Measurements from ENCODE around the gene GRIN3B. TPM values are rescaled to one million over a fixed set of nuclear protein-coding genes. Genes with fewer than 3 reads are reported as not detected.

Gene GRIN3B
- total and polyA plus RNA-seq, 9 of the 15 experiments (the other 6 are each of a cell fraction or from before 2014, with no cell fraction given), result 0.06 to 0.95 (median 0.19) TPM; not detected in 6

- TF ChIP-seq CHD2 (IDR thresholded peaks at IDR 0.05; ENCODE audit: low read depth, low read length) (no peak), SMAD2 (IDR thresholded peaks at IDR 0.05; ENCODE audit: low read depth, low read length) (no peak), BCOR (IDR thresholded peaks at IDR 0.05) (peak; percentile 62), MAFG (tag; conservative IDR thresholded peaks at IDR 0.05) (no peak), ZBTB1 (CRISPR knock-in tag; IDR thresholded peaks at IDR 0.05; ENCODE audit: borderline replicate concordance, low read depth) (no peak)
Observed at GRCh38 chr19:960601-960938, 39.6 kb upstream of the GRIN3B start (continued).

GRCh38 chr19:961866-962620 is 38.2 kb upstream of the GRIN3B start:
- DNase-seq (ENCODE audit: extremely low read depth in 1 of 4, low spot score in 3 of 4), result peak; percentile 87 to 97 (median 92)
- H4K20me1 ChIP-seq (replicated peaks; ENCODE audit: control insufficient read depth, insufficient read depth, low read length), result no peaks in the 10 kb centered on the region
- in situ Hi-C loops (cut with MboI), result no loop called here
- H3K36me3 ChIP-seq (ENCODE audit: control insufficient read depth, insufficient read depth, low read length), result peaks cover 69% of the 10 kb centered on the region; the same call in 2 of the 3 replicates
- H2AFZ ChIP-seq (ENCODE audit: low read depth, low read length), result no peak overlapping the region
- ATAC-seq, result peak; percentile 87
- intact Hi-C loops (cut with micrococcal nuclease), result no loop called here
- no peak overlapping the region for H3K4me3 ChIP-seq
- H3K79me2 ChIP-seq (ENCODE audit: control insufficient read depth, insufficient read depth, low read length), result peaks cover 47% of the 10 kb centered on the region
- POLR2A ChIA-PET, result interaction anchor here (0.6 to 1.9 kb wide), 11 partner anchors 8 to 78 kb away, joined by 3 to 8 read pairs (median 4); no protein-coding TSS in a partner anchor
- FAIRE-seq, result peak; percentile 95
- peaks cover 38 to 74% of the 10 kb centered on the region in 2 experiments for H3K4me1 ChIP-seq (replicated peaks in 1 of 2; ENCODE audit: control insufficient read depth in 2 of 2, insufficient read depth in 2 of 2, low read length in 2 of 2)
- CTCF ChIA-PET (ENCODE audit: low intra/inter-chr PET ratio), result interaction anchor here (0.6 kb wide), 1 partner anchor 488 kb away, joined by 3 read pairs; the partner anchor contains the start of gene APC2
- H3K27me3 ChIP-seq (ENCODE audit: control insufficient read depth in 2 of 2, insufficient read depth in 2 of 2, low read length in 2 of 2), result no peaks in the 10 kb centered on the region
- H3K9ac ChIP-seq (ENCODE audit: insufficient read depth in 1 of 2, low read depth in 2 of 2, low read length in 2 of 2), result no peak overlapping the region
- H3K9me1 ChIP-seq (ENCODE audit: control insufficient read depth, insufficient read depth, low read length), result no peaks in the 10 kb centered on the region
- 20% methylated on average over 9 of the region's 14 CpGs for WGBS (ENCODE audit: insufficient coverage, low coverage, missing lambda C conversion rate)
- H3K9me3 ChIP-seq (replicated peaks; ENCODE audit: control insufficient read depth, insufficient read depth, low read depth, low read length), result peaks cover 12% of the 10 kb centered on the region
- peak overlapping the region; percentile 65 for H3K27ac ChIP-seq (ENCODE audit: extremely low read depth, low read depth, low read length)
- H3K4me2 ChIP-seq (ENCODE audit: insufficient read depth, low read length), result peak overlapping the region; percentile 21; the same call in 1 of the 2 replicates
- no TSS peak for BruUV-seq (replicated peaks)
- no peak for TF ChIP-seq DLX4 (CRISPR knock-in tag; IDR thresholded peaks at IDR 0.05)
- no peak for TF ChIP-seq GATA2 (CRISPR knock-in tag; IDR thresholded peaks at IDR 0.05)
- no peak for TF ChIP-seq HOMEZ (CRISPR knock-in tag; IDR thresholded peaks at IDR 0.05)
- TF ChIP-seq FOXK1 (CRISPR knock-in tag; IDR thresholded peaks at IDR 0.05; ENCODE audit: borderline replicate concordance), result no peak
- no peak for TF ChIP-seq HMG20B (CRISPR knock-in tag; IDR thresholded peaks at IDR 0.05)
- TF ChIP-seq CBFA2T3 (IDR thresholded peaks at IDR 0.05), result peak; percentile 88
- no peak for TF ChIP-seq BACH1 (tag; IDR thresholded peaks at IDR 0.05)
- TF ChIP-seq NCOA2 (IDR thresholded peaks at IDR 0.05; ENCODE audit: partially characterized antibody in 2 of 2), result no peak
- TF ChIP-seq MLX (CRISPR knock-in tag; conservative IDR thresholded peaks at IDR 0.05), result no peak
- TF ChIP-seq ZNF316 (IDR thresholded peaks at IDR 0.05), result no peak
- TF ChIP-seq ZNF224 (CRISPR knock-in tag; IDR thresholded peaks at IDR 0.05), result no peak
- TF ChIP-seq CREB3L1 (IDR thresholded peaks at IDR 0.05; ENCODE audit: borderline replicate concordance, low read depth), result no peak

All from K562 (cell line).